Measurements from ENCODE around the gene GALNT9.
A peak's percentile ranks its signal among the peaks of the same experiment; 100 is the strongest.

The GALNT9 gene

DNA sequence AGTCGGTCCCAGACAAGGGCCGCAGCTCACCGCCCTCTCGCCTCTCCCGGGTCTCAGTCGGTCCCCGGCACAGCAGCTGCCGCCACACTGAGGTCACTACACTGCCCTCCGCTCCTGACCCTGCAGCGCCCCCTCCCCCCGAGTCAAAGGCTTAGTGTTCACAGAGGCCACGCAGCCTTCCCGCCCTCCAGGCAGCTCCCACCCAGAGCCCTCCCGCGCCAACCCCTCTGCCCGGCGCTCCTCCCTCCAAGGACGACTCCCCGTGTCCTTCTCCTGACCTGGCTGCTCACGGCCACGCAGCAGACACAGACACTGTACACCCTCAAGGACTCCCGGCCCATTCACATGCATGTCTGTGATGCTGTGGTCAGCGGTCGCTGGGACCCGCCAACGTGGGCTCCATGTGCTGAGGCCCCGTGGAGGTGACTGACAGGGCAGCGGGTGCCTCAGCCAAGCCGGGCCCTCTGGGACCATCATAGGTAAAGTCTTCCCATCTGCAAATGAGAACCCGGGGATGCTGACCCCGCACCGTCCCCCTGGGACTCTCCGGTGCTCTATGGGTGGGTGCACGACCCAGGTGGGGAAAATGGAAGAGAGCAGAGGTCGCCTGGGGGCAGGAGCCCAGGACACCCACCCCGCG, 16.3 kb upstream of the GALNT9 start:
- H3K4me3 ChIP-seq (ENCODE audit: low read depth, low read length), result no peak overlapping the region
- no peak for TF ChIP-seq CTCF (IDR thresholded peaks at IDR 0.05; ENCODE audit: low read depth, low read length)

DNA sequence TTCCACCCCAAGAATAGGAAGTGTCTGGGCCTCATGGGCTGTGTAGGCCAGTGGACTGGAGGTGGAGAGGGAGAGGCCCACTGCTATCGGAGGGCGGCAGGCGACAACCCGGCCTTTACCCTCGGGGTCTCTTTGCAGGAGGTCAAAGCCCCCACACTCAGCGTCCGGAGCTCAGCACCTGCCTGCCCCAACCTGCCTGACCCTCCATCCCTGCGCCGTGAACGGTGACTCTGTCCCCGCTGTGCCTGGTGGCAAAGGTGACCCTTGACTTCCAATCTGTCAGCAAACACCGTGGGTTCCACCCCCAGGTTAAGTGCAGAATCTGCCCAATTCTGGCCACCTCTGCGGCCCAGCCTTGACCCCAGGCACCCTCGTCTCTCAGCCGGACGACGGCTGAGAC, 15.7 kb upstream of the GALNT9 start:
- no peak overlapping the region for H3K4me3 ChIP-seq (ENCODE audit: low read depth, low read length)
- TF ChIP-seq CTCF (IDR thresholded peaks at IDR 0.05; ENCODE audit: low read depth, low read length), result no peak

DNA sequence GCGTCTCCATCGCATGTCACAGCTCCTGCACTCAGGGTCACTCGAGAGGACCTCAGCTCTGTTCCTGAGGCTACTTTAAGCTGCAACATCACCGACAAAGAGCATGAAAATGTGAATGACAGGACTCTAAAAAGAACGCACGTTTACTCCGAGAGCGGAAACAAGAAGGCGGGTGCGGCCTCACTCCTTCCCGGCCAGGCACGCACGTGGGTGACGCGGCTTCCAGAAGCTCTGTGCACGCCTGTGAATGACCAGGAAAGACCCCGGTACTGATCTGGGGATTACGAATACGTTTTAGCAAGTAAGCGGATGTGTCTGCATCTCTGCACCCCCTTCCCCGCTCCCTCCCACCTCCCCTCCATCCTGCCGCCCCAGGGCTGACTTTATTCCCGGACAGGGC, 15.2 kb upstream of the GALNT9 start:
- no peak for TF ChIP-seq CTCF (IDR thresholded peaks at IDR 0.05; ENCODE audit: low read depth, low read length)
- no peak overlapping the region for H3K4me3 ChIP-seq (ENCODE audit: low read depth, low read length)

GRCh38 chr12:132344181-132344580, 14.8 kb upstream of the GALNT9 start:
- TF ChIP-seq CTCF (IDR thresholded peaks at IDR 0.05; ENCODE audit: low read depth, low read length), result no peak
- H3K4me3 ChIP-seq (ENCODE audit: low read depth, low read length), result no peak overlapping the region

DNA sequence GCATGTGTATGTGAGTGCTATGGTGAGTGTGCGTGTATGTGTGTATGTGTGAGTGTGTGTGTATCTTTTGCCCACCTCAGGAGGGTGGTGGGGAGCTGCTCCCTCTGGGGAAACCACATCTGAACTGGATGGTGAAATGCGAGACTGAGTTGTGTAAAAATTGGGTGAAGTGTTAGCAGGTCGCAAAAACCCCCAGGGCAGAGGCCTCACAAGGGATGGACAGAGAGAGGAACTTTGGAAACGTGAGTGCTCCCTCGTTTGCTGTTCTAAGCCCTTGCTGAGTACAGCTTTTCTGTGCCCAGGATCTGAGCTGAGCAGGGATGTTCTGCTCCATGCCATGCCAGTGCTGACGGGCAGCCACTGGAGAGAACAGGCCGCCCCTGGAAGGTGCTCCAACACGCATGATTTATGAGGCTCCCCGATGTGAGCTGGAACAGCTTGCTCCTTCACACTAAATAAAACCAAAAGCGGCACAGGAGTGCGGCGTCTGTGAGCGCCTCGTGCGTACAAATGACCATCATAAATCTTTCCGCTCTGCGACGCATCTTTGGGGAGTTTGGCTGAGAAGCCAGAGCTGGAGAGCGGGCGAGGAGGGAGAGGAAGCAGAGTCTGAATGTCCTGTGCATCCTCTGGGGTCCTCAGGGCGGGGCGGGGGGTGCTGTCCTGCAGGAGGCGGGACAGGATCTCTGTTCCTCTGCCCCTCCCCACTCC, 14.1 kb upstream of the GALNT9 start:
- H3K4me3 ChIP-seq (ENCODE audit: low read depth, low read length), result no peak overlapping the region
- TF ChIP-seq CTCF (IDR thresholded peaks at IDR 0.05; ENCODE audit: low read depth, low read length), result no peak

- no peak overlapping the region for H3K4me3 ChIP-seq (ENCODE audit: low read depth, low read length)
- TF ChIP-seq CTCF (IDR thresholded peaks at IDR 0.05; ENCODE audit: low read depth, low read length), result 0 out of 2 replicates have a peak, but pooled peaks have one; percentile 9
Observed at GRCh38 chr12:132342251-132343227, 13.2 kb upstream of the GALNT9 start.
